H1 (cell line): ENCODE results near the gene PRSS2.

Experiments
- ASH2L ChIP-seq: fragments of 200-600, 300-600 bp; sonication (generic); IDR thresholded peaks from one replicate; pipeline ENCODE4 v1.7.1; 2017; ENCODE audit warnings: low read length
- ATF3 ChIP-seq: IDR thresholded peaks from 2 replicates; pipeline ENCODE4 v1.6.1; 2011; ENCODE audit warnings: low read depth, mild to moderate bottlenecking, low read length; ENCODE audit not compliant: insufficient read depth
- CTCF ChIP-seq, 3 experiments: IDR thresholded peaks; 1 replicate in 2 of 3; 2 replicates in 1 of 3; pipeline versions ENCODE4 v1.5.1 to v1.6.1; 2011; ENCODE audit warnings: low read length in 3 of 3, mild to moderate bottlenecking in 3 of 3, inconsistent platforms in 2 of 3, low read depth in 1 of 3, moderate library complexity in 1 of 3; ENCODE audit not compliant: insufficient read depth in 1 of 3; ENCODE audit errors: control extremely low read depth in 1 of 3
- EP300 ChIP-seq, 2 experiments: IDR thresholded peaks; 1 replicate in 1 of 2; 2 replicates in 1 of 2; pipeline ENCODE4 v1.6.1; 2011 to 2012; ENCODE audit warnings: low read depth in 2 of 2, low read length in 2 of 2, mild to moderate bottlenecking in 2 of 2, borderline replicate concordance in 1 of 2, inconsistent platforms in 1 of 2, moderate library complexity in 1 of 2
- EZH2 ChIP-seq: fragments of 200-600 bp; sonication (generic); IDR thresholded peaks from 2 replicates; pipeline ENCODE4 v1.7.1; 2012; ENCODE audit warnings: low read depth, mild to moderate bottlenecking, moderate library complexity, low read length, inconsistent platforms; ENCODE audit not compliant: severe bottlenecking
- JUND ChIP-seq: IDR thresholded peaks from 2 replicates; pipeline ENCODE4 v1.6.1; 2011; ENCODE audit warnings: mild to moderate bottlenecking, improper control_type of control experiment, low read length
- POLR2A ChIP-seq, 2 experiments: IDR thresholded peaks; 1 replicate in 1 of 2; 2 replicates in 1 of 2; pipeline ENCODE4 v1.6.1; 2011; ENCODE audit warnings: low read depth in 2 of 2, low read length in 2 of 2, mild to moderate bottlenecking in 2 of 2; ENCODE audit errors: control extremely low read depth in 1 of 2
- POLR2AphosphoS5 ChIP-seq: IDR thresholded peaks from 2 replicates; pipeline ENCODE4 v1.6.1; 2011; ENCODE audit warnings: low read depth, low read length
- RAD21 ChIP-seq, 2 experiments: IDR thresholded peaks in 1 of 2; conservative IDR thresholded peaks in 1 of 2; 2 replicates each; pipeline ENCODE4 v1.6.1; 2011; ENCODE audit warnings: low read depth in 2 of 2, low read length in 2 of 2, improper control_type of control experiment in 1 of 2, inconsistent platforms in 1 of 2, mild to moderate bottlenecking in 1 of 2, moderate library complexity in 1 of 2
- SIX5 ChIP-seq: IDR thresholded peaks from 2 replicates; pipeline ENCODE4 v1.6.1; 2011; ENCODE audit warnings: mild to moderate bottlenecking, low read depth, low read length
- SP1 ChIP-seq: IDR thresholded peaks from 2 replicates; pipeline ENCODE4 v1.6.1; 2011; ENCODE audit warnings: low read depth, low read length
- SRF ChIP-seq: IDR thresholded peaks from 2 replicates; pipeline ENCODE4 v1.6.1; 2011; ENCODE audit warnings: mild to moderate bottlenecking, low read depth, low read length, moderate library complexity
- TAF1 ChIP-seq: IDR thresholded peaks from 2 replicates; pipeline ENCODE4 v1.6.1; 2011; ENCODE audit warnings: mild to moderate bottlenecking, low read depth, low read length

- TF ChIP-seq RAD21 (IDR thresholded peaks at IDR 0.05 in 1 of 2, conservative IDR thresholded peaks at IDR 0.05 in 1 of 2; ENCODE audit: low read depth in 2 of 2, low read length in 2 of 2) (no peak), CTCF (IDR thresholded peaks at IDR 0.05; ENCODE audit: control extremely low read depth in 1 of 3, insufficient read depth in 1 of 3, low read depth in 1 of 3, low read length in 3 of 3) (no peak), POLR2A (IDR thresholded peaks at IDR 0.05; ENCODE audit: control extremely low read depth in 1 of 2, low read depth in 2 of 2, low read length in 2 of 2) (no peak), JUND (no peak), TAF1 (no peak), POLR2AphosphoS5 (no peak), SP1 (no peak), ATF3 (no peak), EP300 (IDR thresholded peaks at IDR 0.05; ENCODE audit: borderline replicate concordance in 1 of 2, low read depth in 2 of 2, low read length in 2 of 2) (no peak), SRF (no peak), ASH2L (no peak), EZH2 (no peak), SIX5 (no peak)
These were observed 3.3 kb upstream of the PRSS2 start for GRCh38 chr7:142767451-142767850.
